DMS79 treated with DMSO at 0.1 percent for 48 hours (cell line): ENCODE results near the gene MYDGF.
"Not testable (repeated sequence)": the region's sequence is repeated elsewhere in the genome, so short reads cannot be mapped to it uniquely, and the experiment has no call there.

Experiments
- DNase-seq: peaks from one replicate; lab custom pipeline; 2025; lab: John Stamatoyannopoulos, UW

The MYDGF gene

GRCh38 chr19:4669723-4670480, at the start of gene MYDGF:
MYDGF (minus strand) TSS chr19:4670342; CDS start chr19:4670334, 8 bp downstream.
- DNase-seq, result peak; percentile 74

- DNase-seq, result no peak
Measured at GRCh38 chr19:4719499-4719866, 49.3 kb upstream of the MYDGF start.

- DNase-seq, result no peak
Measured at GRCh38 chr19:4717966-4718701, 48.0 kb upstream of the MYDGF start.

DNA sequence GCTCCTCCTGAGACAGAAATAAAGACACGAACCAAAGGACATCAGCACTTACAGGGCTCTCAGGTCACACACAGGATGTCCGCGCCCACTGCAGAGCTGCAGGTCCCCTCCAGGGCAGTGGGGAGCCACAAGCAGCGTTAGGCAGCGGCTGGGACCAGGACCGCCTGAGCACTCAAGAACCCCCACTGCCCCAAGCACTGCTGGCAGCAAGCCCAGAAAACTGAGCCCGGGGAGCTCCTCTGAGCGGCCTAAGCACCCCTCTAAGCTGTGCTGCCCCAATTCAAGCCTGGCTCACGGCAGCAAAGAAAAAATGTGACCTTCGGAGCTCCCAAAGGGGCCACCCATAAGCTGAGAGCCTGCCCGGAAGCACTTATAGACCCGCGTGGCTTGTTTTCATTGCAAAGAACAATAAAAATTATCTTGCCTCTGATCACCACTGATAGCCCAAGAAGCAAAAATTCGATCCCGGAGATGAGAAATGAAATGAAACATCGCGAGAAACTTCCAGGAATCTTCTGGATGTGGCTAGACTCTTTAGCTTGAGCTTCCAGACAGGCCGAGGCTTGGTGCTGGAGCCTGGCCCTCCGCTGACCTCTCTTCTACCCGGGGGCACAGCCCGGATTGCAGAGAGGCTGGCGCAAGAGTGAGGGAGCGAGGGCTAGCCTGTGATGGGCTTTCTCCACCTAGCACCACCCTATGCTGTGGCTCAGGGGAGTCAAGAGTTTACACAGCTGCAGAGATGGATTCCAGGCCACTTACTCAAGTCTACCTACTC, 47.2 kb upstream of the MYDGF start:
- peak; percentile 32 for DNase-seq

- DNase-seq, result no peak
Measured at GRCh38 chr19:4715529-4716221, 45.5 kb upstream of the MYDGF start.

DNA sequence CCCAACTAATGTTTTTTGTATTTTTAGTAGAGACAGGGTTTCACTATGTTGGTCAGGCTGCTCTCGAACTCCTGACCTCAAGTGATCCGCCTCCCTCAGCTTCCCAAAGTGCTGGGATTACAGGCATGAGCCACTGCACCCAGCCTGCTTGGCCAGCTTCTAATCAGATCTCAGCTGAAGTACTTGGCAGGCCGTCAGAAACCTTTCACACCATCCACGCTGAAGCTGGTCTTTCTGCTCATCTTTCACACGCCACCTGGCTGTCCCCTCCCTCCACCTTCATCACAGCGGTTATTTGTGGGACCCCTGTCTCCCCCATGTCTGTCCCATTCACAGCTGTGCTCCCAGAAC, 45.0 kb upstream of the MYDGF start:
- DNase-seq, result not testable (repeated sequence)

GRCh38 chr19:4714016-4714415, 43.9 kb upstream of the MYDGF start:
- DNase-seq, result no peak

GRCh38 chr19:4713384-4713951, 43.3 kb upstream of the MYDGF start:
- no peak for DNase-seq

GRCh38 chr19:4712771-4713170, 42.6 kb upstream of the MYDGF start:
- no peak for DNase-seq

DNA sequence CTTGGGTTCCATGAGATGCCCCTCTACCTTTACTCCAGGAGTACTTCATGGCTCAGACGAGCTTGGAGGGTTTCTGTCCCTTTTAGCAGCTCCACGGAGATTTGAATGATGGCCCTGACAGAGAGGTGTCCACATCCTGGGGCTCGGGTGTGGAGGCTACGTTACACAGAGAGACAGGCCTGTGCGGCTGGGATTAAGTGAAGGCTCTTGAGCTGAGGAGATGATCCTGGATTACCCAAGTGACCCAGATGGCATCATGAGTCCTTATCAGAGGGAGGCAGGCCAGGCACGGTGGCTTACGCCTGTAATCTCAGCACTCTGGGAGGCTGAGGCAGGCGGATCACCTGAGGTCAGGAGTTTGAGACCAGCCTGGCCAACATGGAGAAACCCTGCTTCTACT, 41.1 kb upstream of the MYDGF start:
- no peak for DNase-seq

GRCh38 chr19:4710281-4710600, 40.1 kb upstream of the MYDGF start:
- DNase-seq, result no peak

DNA sequence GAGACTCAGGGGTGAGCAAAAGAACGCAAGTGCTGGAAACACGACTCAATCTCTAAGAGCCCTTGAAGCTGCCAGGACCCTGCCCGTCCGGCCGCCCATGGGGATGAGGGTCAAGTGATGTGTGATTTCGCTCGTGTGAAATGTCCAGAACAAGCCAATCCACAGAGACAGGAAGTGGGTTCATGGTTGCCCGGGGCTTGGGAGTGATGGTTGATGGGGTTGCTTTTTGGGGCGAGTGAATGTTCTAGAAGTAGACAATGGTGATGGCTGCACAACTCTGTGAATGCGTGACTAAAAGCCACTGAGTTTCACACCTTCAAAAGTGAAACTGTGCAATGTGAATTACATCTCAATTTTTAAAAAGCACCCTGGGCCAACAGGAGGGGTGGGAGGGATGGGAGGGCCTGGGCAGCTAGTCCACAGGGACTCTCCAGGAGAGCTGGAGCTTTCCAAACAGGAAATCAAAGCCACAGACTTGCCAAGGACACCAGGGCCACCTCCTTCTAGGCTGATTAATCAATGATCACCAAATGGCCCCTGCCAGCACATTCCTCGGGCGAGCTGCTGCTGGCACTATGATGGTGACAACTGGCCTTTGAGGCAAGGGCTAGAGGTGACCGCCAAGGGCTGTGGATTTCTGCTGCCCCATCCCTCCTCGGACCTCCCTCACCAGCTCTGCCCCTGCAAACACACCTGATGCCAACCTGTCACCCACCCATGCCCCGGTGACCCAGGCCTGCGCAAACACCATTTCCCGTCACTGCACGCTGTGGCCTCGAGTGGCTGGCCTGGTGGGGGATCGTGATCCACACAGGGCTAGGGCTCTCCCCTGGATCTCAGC, 39.5 kb upstream of the MYDGF start:
- no peak for DNase-seq

DNA sequence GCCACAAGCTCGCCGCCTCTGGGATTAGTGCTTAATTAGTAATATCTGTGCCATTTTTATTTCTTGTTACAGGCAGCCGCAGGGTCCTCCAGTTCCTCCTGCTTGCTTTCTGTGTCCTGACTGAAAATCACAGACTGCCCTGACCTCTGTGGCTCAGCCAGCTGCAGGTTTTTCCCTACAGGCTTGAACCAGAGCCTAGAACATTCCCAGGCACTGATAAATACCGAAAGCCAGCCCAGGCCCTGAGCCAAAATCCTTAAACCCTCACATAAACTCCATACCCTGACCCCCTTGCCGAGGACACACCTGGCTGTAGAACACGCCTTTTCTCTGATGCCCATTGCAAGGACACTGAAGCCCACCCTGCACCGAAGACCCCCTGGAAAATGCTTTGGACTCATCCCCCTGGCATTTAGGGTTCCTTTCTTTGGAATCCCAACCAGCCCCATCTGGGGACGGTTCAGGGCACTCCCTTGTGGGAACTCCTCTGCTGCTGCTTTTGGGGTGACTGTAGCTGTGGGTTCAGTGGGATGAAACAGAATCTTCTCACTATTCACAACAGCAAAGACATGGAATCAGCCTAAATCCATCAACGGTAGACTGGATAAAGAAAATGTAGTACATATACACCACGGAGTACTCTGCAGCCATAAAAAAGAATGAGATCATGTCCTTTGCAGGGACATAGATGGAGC, 38.0 kb upstream of the MYDGF start:
- no peak for DNase-seq

DNA sequence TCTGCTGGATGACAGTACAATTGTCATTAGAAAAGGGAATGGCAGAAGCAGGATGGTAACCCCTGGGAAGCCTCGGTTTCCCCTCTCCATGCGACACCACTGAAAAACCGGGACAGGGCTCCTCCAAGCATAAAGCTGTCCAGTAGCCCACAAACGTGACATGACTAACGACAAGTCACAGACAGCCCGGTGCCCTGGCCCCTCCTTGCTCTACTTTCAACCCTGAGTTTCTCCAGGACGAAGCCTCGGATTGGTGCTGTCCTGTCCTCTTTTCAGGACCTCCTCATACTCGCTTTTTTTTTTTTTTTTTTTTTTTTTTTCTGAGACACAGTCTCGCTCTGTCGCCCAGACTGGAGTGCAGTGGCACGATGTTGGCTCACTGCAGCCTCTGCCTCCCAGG, 37.2 kb upstream of the MYDGF start:
- DNase-seq, result no peak

DNA sequence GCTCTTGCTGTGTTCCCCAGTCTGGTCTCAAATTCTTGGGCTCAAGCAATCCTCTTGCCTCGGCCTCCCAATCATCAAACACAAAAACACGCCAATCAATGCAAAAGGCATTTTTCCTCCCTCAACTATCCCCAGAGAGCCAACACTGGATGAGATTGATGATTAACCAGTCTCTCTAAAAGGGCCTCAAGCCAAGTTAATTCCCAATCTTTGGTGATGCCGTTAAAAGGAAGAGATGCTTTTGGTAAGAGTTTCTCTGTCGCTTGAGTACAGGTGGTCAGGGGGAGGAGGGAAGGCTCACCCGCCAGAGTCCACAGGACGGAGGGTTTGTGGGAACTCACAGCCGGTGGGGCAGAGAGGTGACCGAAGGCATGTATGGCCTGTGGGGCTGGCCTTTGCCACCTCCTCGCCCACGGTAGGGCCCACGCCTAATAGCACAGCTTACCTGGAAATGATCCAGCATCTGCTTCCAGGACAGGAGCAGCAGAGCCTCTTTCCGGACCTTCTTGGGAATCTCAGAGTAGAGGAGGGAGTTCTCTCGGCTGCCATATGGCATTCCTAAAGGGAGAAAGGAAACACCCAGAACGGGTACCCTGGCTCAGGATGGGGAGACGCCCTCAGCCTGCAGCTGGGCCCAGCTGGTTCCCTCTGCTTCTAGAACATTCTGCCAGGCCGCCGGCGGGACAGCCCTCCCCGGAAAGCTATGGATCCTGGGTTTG, 35.4 kb upstream of the MYDGF start:
- DNase-seq, result no peak

DNA sequence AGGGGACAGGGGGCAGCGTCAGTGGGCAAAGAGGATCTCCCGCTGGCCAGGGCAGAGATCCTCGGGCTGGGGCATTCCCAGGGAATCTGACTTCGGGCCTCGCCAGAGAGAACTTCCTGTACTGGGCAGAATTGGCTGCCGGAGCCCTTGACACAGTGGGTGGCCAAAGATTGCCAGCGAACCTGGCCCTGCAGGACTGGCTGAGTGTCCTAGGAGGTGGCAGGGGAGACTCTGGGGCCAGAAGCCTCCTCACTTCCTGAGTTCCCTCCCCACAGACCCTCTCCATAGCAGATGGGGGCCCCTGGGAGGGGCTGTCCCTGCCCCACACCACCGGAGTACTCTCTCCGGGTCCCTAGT, 34.2 kb upstream of the MYDGF start:
- DNase-seq, result no peak

DNA sequence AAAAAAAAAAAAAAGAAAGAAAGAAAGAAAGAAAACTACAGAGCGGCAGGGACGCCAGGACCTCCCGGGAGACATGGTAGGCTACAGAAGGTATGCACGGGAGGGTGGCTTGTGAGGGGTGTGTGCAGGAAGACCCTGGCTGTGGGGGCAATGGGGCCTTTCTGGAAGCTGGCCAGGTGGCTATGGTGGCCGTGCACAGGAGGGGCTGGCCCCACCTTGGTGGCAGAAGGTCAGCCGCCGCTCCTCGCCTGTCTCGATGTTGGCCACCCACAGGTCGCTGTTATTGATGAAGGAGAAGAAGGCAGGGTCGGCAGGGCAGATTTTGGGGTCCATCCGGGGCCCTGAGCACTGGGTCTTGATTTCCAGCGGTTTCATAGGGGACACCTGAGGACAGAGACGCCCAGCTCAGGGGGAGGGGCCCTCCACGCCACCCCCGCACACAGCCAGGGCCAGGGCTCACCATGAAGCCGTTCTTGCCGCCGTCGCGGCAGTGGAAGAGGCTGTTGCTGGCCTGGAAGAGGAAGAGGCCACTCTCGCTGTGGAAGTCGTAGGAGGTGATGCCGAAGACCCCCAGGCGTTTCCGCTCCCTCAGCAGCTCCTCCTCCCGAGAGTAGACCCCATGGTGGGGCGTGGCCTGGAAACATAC, 33.7 kb upstream of the MYDGF start:
- DNase-seq, result no peak

GRCh38 chr19:4702764-4703163, 32.6 kb upstream of the MYDGF start:
- no peak for DNase-seq

- no peak for DNase-seq
Measured at GRCh38 chr19:4701557-4701956, 31.4 kb upstream of the MYDGF start.

DNA sequence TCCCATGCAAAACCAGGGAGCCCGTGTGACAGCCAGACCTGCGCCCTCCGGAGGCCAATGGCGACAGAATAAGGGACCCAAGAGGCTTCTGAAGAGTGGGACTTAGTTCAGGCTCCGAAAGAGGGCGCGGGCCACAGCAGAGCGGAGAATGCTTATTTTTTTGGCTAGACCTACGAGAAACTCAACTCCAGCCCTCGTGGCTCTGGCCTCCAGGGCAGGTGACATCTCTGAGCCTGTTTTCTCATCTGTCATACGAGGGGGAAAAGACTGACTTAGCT, 30.5 kb upstream of the MYDGF start:
- DNase-seq, result no peak
